SH-SY5Y (cell line): ENCODE results near the gene ALG14.

Source experiments
- GATA2 ChIP-seq: IDR thresholded peaks from 2 replicates; pipeline ENCODE4 v1.6.1; 2011; ENCODE audit warnings: mild to moderate bottlenecking, low read depth, low read length
- GATA3 ChIP-seq: IDR thresholded peaks from 2 replicates; pipeline ENCODE4 v1.6.1; 2011; ENCODE audit warnings: low read depth, mild to moderate bottlenecking, low read length, moderate library complexity

DNA sequence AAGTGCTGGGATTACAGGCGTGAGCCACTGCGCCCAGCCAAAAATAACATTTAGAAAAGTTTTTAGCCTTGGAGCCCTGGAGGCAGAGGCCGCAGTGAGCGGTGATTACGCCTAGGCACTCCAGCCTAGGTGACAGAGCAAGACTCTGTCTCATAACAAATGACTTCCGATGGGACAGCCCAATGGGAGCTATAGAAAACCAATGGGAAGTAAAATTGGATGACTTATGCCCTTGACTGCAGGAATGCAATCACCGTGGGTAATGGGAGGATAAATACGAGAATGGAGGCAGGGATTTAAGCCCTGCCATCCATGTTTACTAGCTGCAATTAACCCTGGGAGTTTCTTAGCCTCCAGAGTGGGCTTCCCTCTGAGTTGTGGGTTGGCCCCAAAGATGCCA lies 108.9 kb downstream of the ALG14 start:
- TF ChIP-seq GATA2: no peak
- TF ChIP-seq GATA3: no peak
